WERI-Rb-1 (cell line): ENCODE data around the gene TPTE2.
"Not testable (repeated sequence)": the region's sequence is repeated elsewhere in the genome, so short reads cannot be mapped to it uniquely, and the experiment has no call there.

Experiments used
- DNase-seq: peaks from one replicate; pipeline ENCODE4 v3.0.0-alpha.2; 2020
- H3K27ac ChIP-seq: fragments of 250-450 bp; sonication (Bioruptor Pico); 2 replicates; pipeline ENCODE4 v1.5.1; 2020; ENCODE audit warnings: mild to moderate bottlenecking, moderate library complexity
- H3K27me3 ChIP-seq: fragments of 250-450 bp; sonication (Bioruptor Pico); 2 replicates; pipeline ENCODE4 v1.5.1; 2021; ENCODE audit warnings: mild to moderate bottlenecking, low read depth, moderate library complexity; ENCODE audit not compliant: insufficient read depth, severe bottlenecking
- H3K36me3 ChIP-seq: fragments of 250-450 bp; sonication (Bioruptor Pico); 2 replicates; pipeline ENCODE4 v1.5.1; 2020; ENCODE audit warnings: mild to moderate bottlenecking, moderate library complexity
- H3K4me3 ChIP-seq: 2 replicates; pipeline ENCODE4 v1.5.1; 2011; ENCODE audit warnings: low read depth, mild to moderate bottlenecking, control low read depth, low read length
- H3K9me3 ChIP-seq: fragments of 250-450 bp; sonication (Bioruptor Pico); 2 replicates; pipeline ENCODE4 v1.5.1; 2021; ENCODE audit warnings: mild to moderate bottlenecking, moderate library complexity; ENCODE audit not compliant: severe bottlenecking
- CTCF ChIP-seq: IDR thresholded peaks from 2 replicates; pipeline ENCODE4 v1.5.1; 2011; ENCODE audit warnings: low read depth, mild to moderate bottlenecking, control low read depth, inconsistent platforms, low read length

The TPTE2 gene

GRCh38 chr13:19561127-19561582 lies at the start of gene TPTE2:
TPTE2 (minus strand) TSS chr13:19561532; CDS start chr13:19503234, 58,298 bp downstream.
- not testable (repeated sequence) for H3K27me3 ChIP-seq

GRCh38 chr13:19607523-19608078 lies 46.3 kb upstream of the TPTE2 start:
- Histone ChIP-seq H3K36me3 (peaks cover 50% of the 10 kb centered on the region), H3K9me3 (peaks cover 12% of the 10 kb centered on the region), H3K27me3 (no peaks in the 10 kb centered on the region), H3K4me3 (no peak overlapping the region), H3K27ac (no peak overlapping the region)
- no peak for TF ChIP-seq CTCF
- DNase-seq: no peak

More at GRCh38 chr13:19561127-19561582, at the start of gene TPTE2:
- not testable (repeated sequence) for H3K9me3 ChIP-seq, H3K4me3 ChIP-seq, DNase-seq, H3K27ac ChIP-seq, H3K36me3 ChIP-seq

GRCh38 chr13:19606737-19607136 lies 45.4 kb upstream of the TPTE2 start:
- TF ChIP-seq CTCF: no peak
- Histone ChIP-seq H3K36me3 (peaks cover 50% of the 10 kb centered on the region), H3K27ac (no peak overlapping the region), H3K27me3 (no peaks in the 10 kb centered on the region), H3K4me3 (no peak overlapping the region), H3K9me3 (peaks cover 12% of the 10 kb centered on the region)
- DNase-seq: no peak

- H3K9me3 ChIP-seq: peaks cover 12% of the 10 kb centered on the region
- no peak overlapping the region for H3K4me3 ChIP-seq
- no peaks in the 10 kb centered on the region for H3K27me3 ChIP-seq
- peaks cover 50% of the 10 kb centered on the region for H3K36me3 ChIP-seq
- TF ChIP-seq CTCF: no peak
- DNase-seq: no peak
- H3K27ac ChIP-seq: no peak overlapping the region
These were observed 44.8 kb upstream of the TPTE2 start for GRCh38 chr13:19606152-19606551.

- H3K4me3 ChIP-seq: no peak overlapping the region
- peaks cover 12% of the 10 kb centered on the region for H3K9me3 ChIP-seq
- no peak overlapping the region for H3K27ac ChIP-seq
- no peak for TF ChIP-seq CTCF
- H3K27me3 ChIP-seq: no peaks in the 10 kb centered on the region
- DNase-seq: no peak
- H3K36me3 ChIP-seq: peaks cover 50% of the 10 kb centered on the region
These were observed 44.0 kb upstream of the TPTE2 start for GRCh38 chr13:19605161-19605955.

GRCh38 chr13:19604306-19604705 lies 43.0 kb upstream of the TPTE2 start:
- Histone ChIP-seq H3K27ac (no peak overlapping the region), H3K4me3 (no peak overlapping the region), H3K36me3 (peaks cover 50% of the 10 kb centered on the region), H3K9me3 (peaks cover 12% of the 10 kb centered on the region), H3K27me3 (no peaks in the 10 kb centered on the region)
- DNase-seq: no peak
- no peak for TF ChIP-seq CTCF
